Measurements from ENCODE around the gene MOBP. TPM values are rescaled to one million over a fixed set of nuclear protein-coding genes. Genes with fewer than 3 reads are reported as not detected.
A peak's percentile ranks its signal among the peaks of the same experiment; 100 is the strongest.
"Not testable (repeated sequence)": the region's sequence is repeated elsewhere in the genome, so short reads cannot be mapped to it uniquely, and the experiment has no call there.

Gene MOBP
- total RNA-seq, 1 donor from 2014 or later = under 0.01 TPM

GRCh38 chr3:39449796-39450195, 17.7 kb upstream of the MOBP start:
- DNase-seq (ENCODE audit: low read depth in 2 of 2) = no peak

- no peak for DNase-seq (ENCODE audit: low read depth in 2 of 2)
Observed at GRCh38 chr3:39453134-39453533, 14.3 kb upstream of the MOBP start.

GRCh38 chr3:39453872-39454271, 13.6 kb upstream of the MOBP start:
- DNase-seq (ENCODE audit: low read depth in 2 of 2) = not testable (repeated sequence)

GRCh38 chr3:39454591-39455217, 12.8 kb upstream of the MOBP start:
- no peak for DNase-seq (ENCODE audit: low read depth in 2 of 2)

GRCh38 chr3:39456159-39456558, 11.3 kb upstream of the MOBP start:
- no peak for DNase-seq (ENCODE audit: low read depth in 2 of 2)

GRCh38 chr3:39457361-39457760, 10.1 kb upstream of the MOBP start:
- DNase-seq (ENCODE audit: low read depth in 2 of 2) = no peak

GRCh38 chr3:39458579-39458978, 8.9 kb upstream of the MOBP start:
- not testable (repeated sequence) for DNase-seq (ENCODE audit: low read depth in 2 of 2)

- no peak for DNase-seq (ENCODE audit: low read depth in 2 of 2)
Observed at GRCh38 chr3:39460677-39461076, 6.8 kb upstream of the MOBP start.

- DNase-seq (ENCODE audit: low read depth in 2 of 2) = no peak
Observed at GRCh38 chr3:39463269-39463668, 4.2 kb upstream of the MOBP start.

GRCh38 chr3:39466988-39467387, 492 bp upstream of the MOBP start:
- no peak for DNase-seq (ENCODE audit: low read depth in 2 of 2)

- DNase-seq (ENCODE audit: low read depth in 2 of 2) = peak in 1 of 2 donors; percentile 4
Observed at GRCh38 chr3:39468108-39468436, 592 bp downstream of the MOBP start.

- no peak for DNase-seq (ENCODE audit: low read depth in 2 of 2)
Observed at GRCh38 chr3:39469258-39469657, 1.8 kb downstream of the MOBP start.

- no peak for DNase-seq (ENCODE audit: low read depth in 2 of 2)
Observed at GRCh38 chr3:39469945-39470344, 2.5 kb downstream of the MOBP start.

- DNase-seq (ENCODE audit: low read depth in 2 of 2) = no peak
Observed at GRCh38 chr3:39471652-39472051, 4.2 kb downstream of the MOBP start.

GRCh38 chr3:39473452-39474125, 6.1 kb downstream of the MOBP start:
- no peak for DNase-seq (ENCODE audit: low read depth in 2 of 2)

GRCh38 chr3:39474126-39474515, 6.6 kb downstream of the MOBP start:
- DNase-seq (ENCODE audit: low read depth in 2 of 2) = no peak

GRCh38 chr3:39476783-39477182, 9.3 kb downstream of the MOBP start:
- DNase-seq (ENCODE audit: low read depth in 2 of 2) = no peak

GRCh38 chr3:39478226-39478625, 10.7 kb downstream of the MOBP start:
- no peak for DNase-seq (ENCODE audit: low read depth in 2 of 2)

GRCh38 chr3:39479701-39480414, 12.4 kb downstream of the MOBP start:
- no peak for DNase-seq (ENCODE audit: low read depth in 2 of 2)

GRCh38 chr3:39485547-39485946, 18.1 kb downstream of the MOBP start:
- DNase-seq (ENCODE audit: low read depth in 2 of 2) = no peak

GRCh38 chr3:39491014-39491413, 23.5 kb downstream of the MOBP start:
- DNase-seq (ENCODE audit: low read depth in 2 of 2) = no peak

GRCh38 chr3:39491733-39492350, 24.4 kb downstream of the MOBP start:
- DNase-seq (ENCODE audit: low read depth in 2 of 2) = no peak
